IMR-90 (cell line): ENCODE results near the gene VWA8. TPM values are rescaled to one million over a fixed set of nuclear protein-coding genes. Genes with fewer than 3 reads are reported as not detected.
A peak's percentile ranks its signal among the peaks of the same experiment; 100 is the strongest.

Experiments used
- ATAC-seq: fragments of 200-7000 bp; cut with Tn5 transposase; 2 replicates; pipeline ENCODE4 v1.9.1; 2020; ENCODE audit warnings: low read depth, mild to moderate bottlenecking, moderate library complexity
- BruUV-seq: library from RNA; stranded (reverse); fragments of 400-500 nt; replicated peaks from 2 replicates; lab custom pipeline; 2021; lab: Mats Ljungman, UMichigan
- CTCF ChIA-PET: fragments of 300-600 bp; formaldehyde crosslinking; extraction: SDS; loops from one replicate; lab custom pipeline; 2021; ENCODE audit warnings: antibody characterized with exemption; lab: Yijun Ruan, JAX
- POLR2A ChIA-PET: fragments of 300-600 bp; sonication (Branson Sonifier 250); formaldehyde crosslinking; loops from one replicate; lab custom pipeline; 2022; ENCODE audit warnings: antibody characterized with exemption; ENCODE audit not compliant: unreplicated experiment; lab: Charles Lee
- DNase-seq: peaks from one replicate; pipeline ENCODE4 v3.0.0; 2013
- H2AFZ ChIP-seq: replicated peaks from 2 replicates; pipeline ENCODE3; 2013; ENCODE audit warnings: low read length, mild to moderate bottlenecking; ENCODE audit not compliant: poor library complexity
- H2AK5ac ChIP-seq: 2 replicates; pipeline ENCODE4 v1.6.1; 2013; ENCODE audit warnings: low read depth, low read length, inconsistent platforms
- H2AK9ac ChIP-seq: replicated peaks from 2 replicates; pipeline ENCODE3; 2013; ENCODE audit warnings: mild to moderate bottlenecking, low read depth, low read length, moderate library complexity; ENCODE audit not compliant: poor library complexity
- H2BK120ac ChIP-seq: 2 replicates; pipeline ENCODE4 v1.6.1; 2013; ENCODE audit warnings: low read depth, low read length, inconsistent platforms
- H2BK15ac ChIP-seq: 3 replicates; pipeline ENCODE4 v1.6.1; 2013; ENCODE audit warnings: low read depth, low read length, inconsistent platforms
- H2BK20ac ChIP-seq: 2 replicates; pipeline ENCODE4 v1.6.1; 2013; ENCODE audit warnings: low read depth, mild to moderate bottlenecking, inconsistent platforms, low read length, moderate library complexity
- H2BK5ac ChIP-seq: 2 replicates; pipeline ENCODE4 v1.6.1; 2013; ENCODE audit warnings: mild to moderate bottlenecking, low read depth, low read length, inconsistent platforms; ENCODE audit not compliant: poor library complexity, severe bottlenecking
- H3K14ac ChIP-seq: replicated peaks from 2 replicates; pipeline ENCODE4 v1.6.1; 2013; ENCODE audit warnings: low read depth, low read length, inconsistent platforms
- H3K18ac ChIP-seq: 2 replicates; pipeline ENCODE4 v1.6.1; 2013; ENCODE audit warnings: low read depth, low read length, control low read depth
- H3K23ac ChIP-seq: 2 replicates; pipeline ENCODE4 v1.6.1; 2013; ENCODE audit warnings: low read depth, low read length, inconsistent platforms
- H3K27ac ChIP-seq: 2 replicates; pipeline ENCODE4 v1.5.1; 2013; ENCODE audit warnings: mild to moderate bottlenecking, control low read depth, low read length; ENCODE audit not compliant: insufficient read depth
- H3K27me3 ChIP-seq: 2 replicates; pipeline ENCODE4 v1.6.1; 2013; ENCODE audit warnings: low read length; ENCODE audit not compliant: control insufficient read depth, insufficient read depth
- H3K36me3 ChIP-seq: 2 replicates; pipeline ENCODE4 v1.6.1; 2013; ENCODE audit warnings: low read length, mixed read lengths; ENCODE audit not compliant: control insufficient read depth, insufficient read depth
- H3K4ac ChIP-seq: 2 replicates; pipeline ENCODE4 v1.6.1; 2013; ENCODE audit warnings: low read depth, low read length, inconsistent platforms
- H3K4me1 ChIP-seq: 2 replicates; pipeline ENCODE4 v1.6.1; 2013; ENCODE audit warnings: low read length, mixed read lengths; ENCODE audit not compliant: control insufficient read depth, insufficient read depth
- H3K4me2 ChIP-seq: 2 replicates; pipeline ENCODE4 v1.6.1; 2013; ENCODE audit warnings: low read depth, mild to moderate bottlenecking, control low read depth, low read length, moderate library complexity
- H3K4me3 ChIP-seq: 2 replicates; pipeline ENCODE4 v1.5.1; 2013; ENCODE audit warnings: low read depth, mild to moderate bottlenecking, control low read depth, low read length, moderate library complexity; ENCODE audit not compliant: insufficient read depth
- H3K56ac ChIP-seq: 2 replicates; pipeline ENCODE4 v1.6.1; 2013; ENCODE audit warnings: low read length, inconsistent platforms; ENCODE audit not compliant: insufficient read depth; ENCODE audit errors: extremely low read depth
- H3K79me1 ChIP-seq, 2 experiments: 2 replicates each; pipeline ENCODE4 v1.6.1; 2013; ENCODE audit warnings: low read length in 2 of 2, inconsistent platforms in 1 of 2, low read depth in 1 of 2
- H3K9ac ChIP-seq: 2 replicates; pipeline ENCODE4 v1.6.1; 2013; ENCODE audit warnings: low read depth, low read length, control low read depth
- H3K9me1 ChIP-seq: 2 replicates; pipeline ENCODE4 v1.6.1; 2013; ENCODE audit warnings: low read length, inconsistent platforms; ENCODE audit not compliant: insufficient read depth
- H3K9me3 ChIP-seq: 2 replicates; pipeline ENCODE4 v1.6.1; 2013; ENCODE audit warnings: low read length; ENCODE audit not compliant: control insufficient read depth, insufficient read depth
- H4K20me1 ChIP-seq: 2 replicates; pipeline ENCODE4 v1.6.1; 2013; ENCODE audit warnings: low read length, inconsistent platforms; ENCODE audit not compliant: insufficient read depth
- H4K5ac ChIP-seq: 2 replicates; pipeline ENCODE4 v1.6.1; 2013; ENCODE audit warnings: mild to moderate bottlenecking, low read depth, low read length, control low read depth
- H4K8ac ChIP-seq, 2 experiments: 2 replicates each; pipeline ENCODE4 v1.6.1; 2013; ENCODE audit warnings: low read depth in 2 of 2, low read length in 2 of 2, control low read depth in 1 of 2, inconsistent platforms in 1 of 2
- H4K91ac ChIP-seq: 2 replicates; pipeline ENCODE4 v1.6.1; 2013; ENCODE audit warnings: low read depth, low read length, inconsistent platforms; ENCODE audit not compliant: insufficient read depth
- CHD1 ChIP-seq: IDR thresholded peaks from 2 replicates; pipeline ENCODE4 v1.6.1; 2012; ENCODE audit warnings: low read depth, low read length, improper control_type of control experiment
- FOS ChIP-seq: fragments of 150-350 bp; IDR thresholded peaks from 2 replicates; pipeline ENCODE4 v1.6.1; 2016; ENCODE audit warnings: low read depth, low read length
- MAZ ChIP-seq: IDR thresholded peaks from 2 replicates; pipeline ENCODE4 v1.6.1; 2012; ENCODE audit warnings: low read depth, mild to moderate bottlenecking, low read length, improper control_type of control experiment, moderate library complexity, borderline replicate concordance
- MXI1 ChIP-seq: IDR thresholded peaks from 2 replicates; pipeline ENCODE4 v1.6.1; 2012; ENCODE audit warnings: low read depth, mild to moderate bottlenecking, low read length, moderate library complexity, borderline replicate concordance
- NFE2L2 ChIP-seq: fragments of 150-350 bp; IDR thresholded peaks from 2 replicates; pipeline ENCODE4 v1.6.1; 2016; ENCODE audit warnings: low read depth, mild to moderate bottlenecking, low read length
- POLR2A ChIP-seq: IDR thresholded peaks from 2 replicates; pipeline ENCODE4 v1.6.1; 2012; ENCODE audit warnings: mild to moderate bottlenecking, low read depth, low read length
- RAD21 ChIP-seq: IDR thresholded peaks from 2 replicates; pipeline ENCODE4 v1.6.1; 2012; ENCODE audit warnings: low read length, improper control_type of control experiment
- RFX5 ChIP-seq: IDR thresholded peaks from 2 replicates; pipeline ENCODE4 v1.8.0; 2012; ENCODE audit warnings: low read depth, mild to moderate bottlenecking, low read length, moderate library complexity
- WGBS, 2 experiments: methylation state at CpG; one replicate each; pipeline versions ENCODE4 v1.1.5 to v1.1.7; 2013; ENCODE audit warnings: missing lambda C conversion rate in 2 of 2; ENCODE audit not compliant: insufficient read length in 1 of 2; ENCODE audit errors: extremely low coverage in 2 of 2; 5-methylcytosine and 5-hydroxymethylcytosine counted together
- dilution Hi-C: fragments of 300-500 bp; cut with HindIII; formaldehyde crosslinking; loops from one replicate; pipeline ENCODE4 v1.14.3; 2018; ENCODE audit warnings: low sequenced_read_pairs; ENCODE audit not compliant: unreplicated experiment
- in situ Hi-C: fragments of 300-500 bp; cut with MboI; formaldehyde crosslinking; loops from 3 replicates; pipeline ENCODE4 v1.14.3; 2019; ENCODE audit warnings: low sequenced_read_pairs, inconsistent platforms, mixed read lengths
- intact Hi-C: fragments of 100-400 bp; cut with micrococcal nuclease; formaldehyde crosslinking; loops from 2 replicates; pipeline ENCODE4 v1.10.0; 2022
- polyA plus RNA-seq, 3 experiments: library from polyadenylated mRNA; depleted of rRNA; stranded (reverse); fragments of >200 nt; gene quantifications; 2 replicates each; pipeline ENCODE4 v1.2.3, GENCODE V29; 2012; ENCODE audit warnings: low replicate concordance in 1 of 3
- total RNA-seq: library from RNA; depleted of rRNA; stranded (reverse); fragments of >200 nt; gene quantifications from 2 replicates; pipeline ENCODE4 v1.2.3, GENCODE V29; 2012
- TF ChIP-seq, protein P1 (sequence below): conservative IDR thresholded peaks from 2 replicates; pipeline ENCODE4 v1.5.1; 2012; ENCODE audit warnings: mild to moderate bottlenecking, low read depth, low read length, improper control_type of control experiment

VWA8 gene
- total and polyA plus RNA-seq, 2 of the 4 experiments (the other 2 are of a cell fraction): 5.9 to 18.3 TPM

GRCh38 chr13:41660411-41660810 lies 300.5 kb downstream of the VWA8 start:
- TF ChIP-seq RFX5 (no peak), FOS (no peak), MXI1 (no peak), CHD1 (no peak), RAD21 (no peak), POLR2A (no peak), NFE2L2 (no peak), MAZ (no peak)
- TF ChIP-seq, protein P1, sequence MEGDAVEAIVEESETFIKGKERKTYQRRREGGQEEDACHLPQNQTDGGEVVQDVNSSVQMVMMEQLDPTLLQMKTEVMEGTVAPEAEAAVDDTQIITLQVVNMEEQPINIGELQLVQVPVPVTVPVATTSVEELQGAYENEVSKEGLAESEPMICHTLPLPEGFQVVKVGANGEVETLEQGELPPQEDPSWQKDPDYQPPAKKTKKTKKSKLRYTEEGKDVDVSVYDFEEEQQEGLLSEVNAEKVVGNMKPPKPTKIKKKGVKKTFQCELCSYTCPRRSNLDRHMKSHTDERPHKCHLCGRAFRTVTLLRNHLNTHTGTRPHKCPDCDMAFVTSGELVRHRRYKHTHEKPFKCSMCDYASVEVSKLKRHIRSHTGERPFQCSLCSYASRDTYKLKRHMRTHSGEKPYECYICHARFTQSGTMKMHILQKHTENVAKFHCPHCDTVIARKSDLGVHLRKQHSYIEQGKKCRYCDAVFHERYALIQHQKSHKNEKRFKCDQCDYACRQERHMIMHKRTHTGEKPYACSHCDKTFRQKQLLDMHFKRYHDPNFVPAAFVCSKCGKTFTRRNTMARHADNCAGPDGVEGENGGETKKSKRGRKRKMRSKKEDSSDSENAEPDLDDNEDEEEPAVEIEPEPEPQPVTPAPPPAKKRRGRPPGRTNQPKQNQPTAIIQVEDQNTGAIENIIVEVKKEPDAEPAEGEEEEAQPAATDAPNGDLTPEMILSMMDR: no peak
- Histone ChIP-seq H4K8ac (no peak overlapping the region), H2AFZ (no peak overlapping the region), H2BK120ac (no peak overlapping the region), H3K4me2 (no peak overlapping the region), H3K4ac (no peak overlapping the region), H3K23ac (no peak overlapping the region), H2AK9ac (no peak overlapping the region), H3K18ac (no peak overlapping the region), H3K14ac (0 out of 2 replicates have a peak overlapping the region, but pooled peaks have one; percentile 31), H3K4me3 (no peak overlapping the region), H3K56ac (no peak overlapping the region), H2BK15ac (no peak overlapping the region), H3K27ac (no peak overlapping the region), H2BK5ac (no peak overlapping the region), H3K79me1 (no peaks in the 10 kb centered on the region; a peak in 1 of 4 replicates), H3K4me1 (peaks cover 5% of the 10 kb centered on the region), H2BK20ac (no peak overlapping the region), H4K20me1 (no peaks in the 10 kb centered on the region; the same call in 1 of the 2 replicates), H3K36me3 (no peaks in the 10 kb centered on the region), H3K9me3 (no peaks in the 10 kb centered on the region), H2AK5ac (no peak overlapping the region), H3K27me3 (no peaks in the 10 kb centered on the region), H4K91ac (no peak overlapping the region), H3K9ac (no peak overlapping the region), H4K5ac (no peak overlapping the region), H3K9me1 (peaks cover 8% of the 10 kb centered on the region)
- BruUV-seq: no TSS peak
- in situ Hi-C loops (loop anchor here (10.0 kb wide), 1 partner anchor 384 kb away; the partner anchor contains the start of gene DGKH), intact Hi-C loops (loop anchor here (10.0 kb wide), 1 partner anchor 284 kb away; no protein-coding TSS in a partner anchor), dilution Hi-C loops (no loop called here)
- CTCF ChIA-PET: no interaction called here
- no peak for DNase-seq
- POLR2A ChIA-PET: no interaction called here
- ATAC-seq: no peak
- no CpG with 5 or more reads among the region's 2 CpGs for WGBS, 2 experiments
